HL-60/S4 treated with phorbol 12-myristate 13-acetate at 8.2 ng/mL for 4 days and 3 days (cell line): Measurements from ENCODE around the gene FBXW11.

ENCODE experiments used
- in situ Hi-C: fragments of 300-500 bp; cut with MboI; formaldehyde crosslinking; loops from 2 replicates; pipeline ENCODE4 v1.15.0; 2022; ENCODE audit warnings: low sequenced_read_pairs

Gene FBXW11

DNA sequence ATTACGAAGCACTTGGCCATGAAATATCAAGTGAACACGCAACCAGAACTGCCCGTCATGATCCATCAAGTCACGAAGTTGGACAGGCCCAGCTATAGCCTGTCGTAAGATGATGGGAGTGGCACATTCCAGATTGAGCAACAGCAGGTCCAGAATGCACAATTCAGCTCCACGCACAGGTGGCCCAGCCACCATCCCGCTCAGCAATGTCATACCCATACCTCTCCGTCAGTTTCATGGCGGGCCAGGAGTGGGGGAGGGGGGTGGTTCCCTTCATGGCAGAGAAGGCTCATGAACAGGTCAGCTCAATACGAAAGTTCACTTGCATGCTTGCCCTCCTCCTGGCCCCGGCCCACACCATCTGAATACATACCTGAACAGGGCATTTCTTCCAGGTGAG is 185.9 kb downstream of the FBXW11 start:
- in situ Hi-C loops, result no loop called here

DNA sequence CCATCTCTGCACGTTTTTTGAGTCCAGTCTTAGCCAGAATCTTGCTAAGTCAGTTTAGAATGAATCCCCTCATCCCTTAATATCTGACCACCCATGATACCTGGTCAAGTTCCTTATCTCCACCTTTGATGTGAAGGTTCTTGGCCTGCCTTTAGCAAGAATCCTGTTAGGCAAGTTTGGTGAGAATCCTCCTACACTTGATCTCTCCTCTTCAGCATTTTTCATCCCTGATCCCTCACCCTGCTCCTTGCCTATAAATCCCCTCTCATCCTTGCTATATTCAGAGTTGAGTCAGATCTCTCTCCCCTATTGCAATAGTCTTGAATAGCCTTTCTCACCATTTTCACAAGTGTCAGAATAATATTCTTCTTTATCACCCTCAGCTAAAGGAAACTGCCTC is 189.8 kb downstream of the FBXW11 start:
- in situ Hi-C loops, result no loop called here

DNA sequence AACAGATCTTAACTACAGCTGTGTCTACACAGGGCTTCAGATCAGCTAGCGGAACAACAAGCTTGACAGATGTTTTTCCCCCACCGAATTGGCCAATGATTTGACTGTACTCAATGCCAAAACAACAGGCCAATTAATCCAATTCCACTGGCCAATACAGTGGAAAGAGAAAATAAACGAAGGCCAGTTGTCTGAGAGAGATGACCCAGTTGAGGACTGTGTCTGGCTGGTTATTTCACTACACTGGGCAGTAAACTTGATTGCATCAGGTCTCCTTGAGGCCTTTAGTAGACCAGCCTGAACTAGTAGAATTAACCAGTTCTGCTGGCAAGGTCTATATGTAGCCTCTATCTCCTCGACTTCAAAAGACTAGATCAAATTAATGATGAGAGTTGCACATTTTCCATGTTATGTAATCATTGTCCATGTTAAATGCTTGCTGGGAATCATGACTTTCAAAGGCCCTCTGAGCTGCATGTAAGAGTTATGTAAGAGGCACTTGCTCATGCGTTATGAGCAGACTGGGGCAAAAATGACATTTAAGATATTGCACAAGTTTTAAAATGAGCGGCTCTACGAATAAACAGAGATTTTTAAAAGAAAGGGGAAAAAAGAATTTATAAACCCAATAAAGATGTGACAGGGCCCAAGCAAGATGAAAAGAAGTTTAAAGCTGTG is 192.5 kb downstream of the FBXW11 start:
- in situ Hi-C loops, result no loop called here

DNA sequence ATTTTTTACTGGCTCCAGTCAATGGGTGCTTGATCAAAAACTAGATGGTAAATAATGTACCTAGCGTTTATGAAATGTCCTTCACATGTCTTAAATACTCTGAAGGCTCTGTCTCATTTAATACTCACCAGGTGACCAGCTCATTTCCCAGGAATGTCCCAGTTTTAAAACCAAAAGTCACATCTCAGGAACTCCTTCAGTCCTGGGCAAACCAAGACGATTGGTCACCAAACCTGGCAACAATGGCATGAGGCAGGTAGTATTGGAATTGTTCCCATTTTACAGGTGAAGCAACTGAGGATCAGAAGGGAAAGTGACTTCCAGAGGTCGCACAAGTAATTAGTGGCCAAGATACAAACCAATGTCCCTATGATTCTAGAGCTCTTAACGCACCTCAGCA is 193.2 kb downstream of the FBXW11 start:
- in situ Hi-C loops, result no loop called here
